Epidermal melanocyte (primary cell): ENCODE data around the gene ZNF217.
A peak's percentile ranks its signal among the peaks of the same experiment; 100 is the strongest.
"Not testable (repeated sequence)": the region's sequence is repeated elsewhere in the genome, so short reads cannot be mapped to it uniquely, and the experiment has no call there.

Source experiments
- DNase-seq: peaks from one replicate; pipeline ENCODE4 v3.0.0; 2011; ENCODE audit warnings: low spot score; ENCODE audit not compliant: insufficient read length

Gene ZNF217

GRCh38 chr20:53622247-53623133 is 28.9 kb upstream of the ZNF217 start:
- no peak for DNase-seq

GRCh38 chr20:53621482-53622246 is 28.0 kb upstream of the ZNF217 start:
- peak; percentile 42 for DNase-seq

- not testable (repeated sequence) for DNase-seq
Measured at GRCh38 chr20:53618490-53619000, 24.9 kb upstream of the ZNF217 start.

GRCh38 chr20:53617791-53618489 is 24.3 kb upstream of the ZNF217 start:
- DNase-seq = no peak

GRCh38 chr20:53616489-53616888 is 22.9 kb upstream of the ZNF217 start:
- DNase-seq = not testable (repeated sequence)

GRCh38 chr20:53613748-53614147 is 20.1 kb upstream of the ZNF217 start:
- peak; percentile 16 for DNase-seq

GRCh38 chr20:53612289-53612688 is 18.6 kb upstream of the ZNF217 start:
- not testable (repeated sequence) for DNase-seq

- DNase-seq = peak; percentile 80
Measured at GRCh38 chr20:53611449-53611894, 17.8 kb upstream of the ZNF217 start.

GRCh38 chr20:53609491-53610445 is 16.1 kb upstream of the ZNF217 start:
- no peak for DNase-seq

GRCh38 chr20:53608456-53609452 is 15.1 kb upstream of the ZNF217 start:
- DNase-seq = no peak

GRCh38 chr20:53608071-53608455 is 14.4 kb upstream of the ZNF217 start:
- DNase-seq = no peak

- DNase-seq = no peak
Measured at GRCh38 chr20:53606364-53606985, 12.8 kb upstream of the ZNF217 start.

GRCh38 chr20:53605401-53605800 is 11.8 kb upstream of the ZNF217 start:
- DNase-seq = not testable (repeated sequence)

GRCh38 chr20:53604846-53605245 is 11.2 kb upstream of the ZNF217 start:
- not testable (repeated sequence) for DNase-seq

GRCh38 chr20:53602661-53603060 is 9.0 kb upstream of the ZNF217 start:
- no peak for DNase-seq

GRCh38 chr20:53599910-53600632 is 6.4 kb upstream of the ZNF217 start:
- DNase-seq = no peak

GRCh38 chr20:53599378-53599777 is 5.7 kb upstream of the ZNF217 start:
- DNase-seq = no peak

- DNase-seq = no peak
Measured at GRCh38 chr20:53599044-53599362, 5.4 kb upstream of the ZNF217 start.
